ENCODE results near the gene URGCP.

DNA sequence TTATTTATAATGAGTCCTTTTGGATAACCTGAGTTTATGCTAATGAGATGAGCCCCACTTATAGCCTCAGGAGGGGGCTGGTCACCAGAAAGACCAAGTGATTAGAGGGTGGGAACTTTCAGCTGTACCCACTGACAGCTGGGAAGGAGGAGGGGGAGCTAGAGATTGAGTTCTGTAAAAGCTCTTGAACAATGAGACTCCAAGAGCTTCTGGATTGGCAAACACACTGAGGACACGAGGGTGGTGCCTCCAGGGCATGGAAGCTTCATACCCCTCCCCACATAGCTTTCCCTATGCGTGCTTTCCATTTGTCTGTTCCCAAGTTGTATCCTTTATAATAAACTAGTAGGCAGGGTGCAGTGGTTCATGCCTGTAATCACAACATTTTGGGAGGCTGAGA, 57.3 kb downstream of the URGCP start:
- TF ChIP-seq, protein P1, sequence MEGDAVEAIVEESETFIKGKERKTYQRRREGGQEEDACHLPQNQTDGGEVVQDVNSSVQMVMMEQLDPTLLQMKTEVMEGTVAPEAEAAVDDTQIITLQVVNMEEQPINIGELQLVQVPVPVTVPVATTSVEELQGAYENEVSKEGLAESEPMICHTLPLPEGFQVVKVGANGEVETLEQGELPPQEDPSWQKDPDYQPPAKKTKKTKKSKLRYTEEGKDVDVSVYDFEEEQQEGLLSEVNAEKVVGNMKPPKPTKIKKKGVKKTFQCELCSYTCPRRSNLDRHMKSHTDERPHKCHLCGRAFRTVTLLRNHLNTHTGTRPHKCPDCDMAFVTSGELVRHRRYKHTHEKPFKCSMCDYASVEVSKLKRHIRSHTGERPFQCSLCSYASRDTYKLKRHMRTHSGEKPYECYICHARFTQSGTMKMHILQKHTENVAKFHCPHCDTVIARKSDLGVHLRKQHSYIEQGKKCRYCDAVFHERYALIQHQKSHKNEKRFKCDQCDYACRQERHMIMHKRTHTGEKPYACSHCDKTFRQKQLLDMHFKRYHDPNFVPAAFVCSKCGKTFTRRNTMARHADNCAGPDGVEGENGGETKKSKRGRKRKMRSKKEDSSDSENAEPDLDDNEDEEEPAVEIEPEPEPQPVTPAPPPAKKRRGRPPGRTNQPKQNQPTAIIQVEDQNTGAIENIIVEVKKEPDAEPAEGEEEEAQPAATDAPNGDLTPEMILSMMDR (IDR thresholded peaks at IDR 0.05): no peak
- no peak for TF ChIP-seq POLR2A (IDR thresholded peaks at IDR 0.05)

Measured in lower leg skin (tissue), 3 donors.